Skeletal muscle tissue (tissue), 4 donors: ENCODE data around the gene GOLGA8R. TPM values are rescaled to one million over a fixed set of nuclear protein-coding genes. Genes with fewer than 3 reads are reported as not detected.
"Not testable (repeated sequence)": the region's sequence is repeated elsewhere in the genome, so short reads cannot be mapped to it uniquely, and the experiment has no call there.

Source experiments
- H3K27ac ChIP-seq: one replicate; pipeline ENCODE4 v1.7.0; 2013; ENCODE audit warnings: mild to moderate bottlenecking, low read depth, low read length, inconsistent platforms
- H3K27me3 ChIP-seq, 3 donors: one replicate each; pipeline ENCODE4 v1.7.0; 2013; ENCODE audit warnings: low read length in 3 of 3; ENCODE audit not compliant: control insufficient read depth in 3 of 3, insufficient read depth in 3 of 3
- H3K36me3 ChIP-seq, 3 donors: one replicate each; pipeline ENCODE4 v1.7.0; 2013; ENCODE audit warnings: low read length in 3 of 3; ENCODE audit not compliant: control insufficient read depth in 3 of 3, insufficient read depth in 3 of 3
- H3K4me1 ChIP-seq, 3 donors: one replicate each; pipeline ENCODE4 v1.7.0; 2013; ENCODE audit warnings: low read length in 3 of 3, mild to moderate bottlenecking in 3 of 3; ENCODE audit not compliant: control insufficient read depth in 3 of 3, insufficient read depth in 3 of 3
- H3K4me3 ChIP-seq, 3 donors: one replicate each; pipeline ENCODE4 v1.7.0; 2013; ENCODE audit warnings: low read length in 3 of 3
- H3K9ac ChIP-seq, 3 donors: one replicate each; pipeline ENCODE4 v1.7.0; 2013; ENCODE audit warnings: low read length in 3 of 3, mild to moderate bottlenecking in 3 of 3, moderate library complexity in 2 of 3, low read depth in 1 of 3
- H3K9me3 ChIP-seq, 3 donors: one replicate each; pipeline ENCODE4 v1.7.0; 2013; ENCODE audit warnings: low read length in 3 of 3; ENCODE audit not compliant: control insufficient read depth in 3 of 3
- total RNA-seq: library from RNA; depleted of rRNA; stranded (reverse); fragments of >200 nt; gene quantifications from one replicate; pipeline ENCODE4 v1.2.3, GENCODE V29; 2014
- donor health status: Osteomylitis.

GOLGA8R gene
- total RNA-seq, 1 donor from 2014 or later, result 3.1 TPM

DNA sequence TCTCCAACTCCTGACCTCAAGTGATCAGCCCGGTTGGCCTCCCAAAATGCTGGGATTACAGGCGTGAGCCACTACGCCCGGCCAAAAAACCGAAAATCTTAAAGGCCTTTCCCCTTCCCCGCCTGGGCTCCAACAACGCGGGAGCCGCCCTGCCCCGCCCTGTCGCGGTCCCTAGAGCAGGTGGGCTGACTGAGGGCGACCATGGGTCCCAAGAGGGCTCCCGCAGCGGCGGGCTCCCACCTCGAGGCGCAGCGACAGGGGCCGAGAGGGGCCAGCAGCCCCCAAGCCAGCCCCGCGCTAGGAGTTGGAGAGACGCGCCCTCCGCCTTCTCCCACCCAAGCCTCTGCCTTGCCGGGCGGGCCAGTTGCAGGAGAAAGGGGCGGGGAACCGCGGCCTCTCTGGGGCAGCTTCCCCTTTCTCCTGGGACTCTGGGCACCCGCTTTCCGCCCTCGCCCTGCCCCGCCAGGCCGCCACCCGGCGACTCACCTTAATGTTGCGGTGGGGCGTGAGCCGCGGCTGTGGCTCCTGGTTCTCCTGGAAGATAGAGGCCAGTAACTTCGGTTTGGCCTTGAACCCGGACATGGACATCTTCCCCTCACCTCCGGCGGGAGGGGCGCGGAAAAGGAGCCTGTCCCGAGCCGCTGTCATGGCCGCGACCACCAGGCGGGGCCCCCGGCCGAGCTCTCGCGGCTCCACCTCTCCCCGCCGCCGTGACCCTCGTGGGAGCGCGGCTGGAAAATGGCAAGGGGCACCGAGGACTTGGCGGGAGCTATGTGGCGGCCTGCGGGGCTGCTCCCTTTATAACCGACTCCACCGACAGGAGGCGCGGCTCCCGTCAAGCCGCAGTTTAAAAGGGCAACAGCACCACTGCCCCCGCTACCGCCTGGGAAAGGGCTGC is 21.0 kb downstream of the GOLGA8R start, which contains the start of gene CHRFAM7A:
CHRFAM7A (minus strand) TSS at position 775 of the 898 bp plus-strand sequence. CDS start 10,189 bp downstream, outside the sequence.
- not testable (repeated sequence) for H3K27ac ChIP-seq, H3K36me3 ChIP-seq, H3K4me3 ChIP-seq, H3K4me1 ChIP-seq, H3K9ac ChIP-seq, H3K27me3 ChIP-seq, H3K9me3 ChIP-seq

DNA sequence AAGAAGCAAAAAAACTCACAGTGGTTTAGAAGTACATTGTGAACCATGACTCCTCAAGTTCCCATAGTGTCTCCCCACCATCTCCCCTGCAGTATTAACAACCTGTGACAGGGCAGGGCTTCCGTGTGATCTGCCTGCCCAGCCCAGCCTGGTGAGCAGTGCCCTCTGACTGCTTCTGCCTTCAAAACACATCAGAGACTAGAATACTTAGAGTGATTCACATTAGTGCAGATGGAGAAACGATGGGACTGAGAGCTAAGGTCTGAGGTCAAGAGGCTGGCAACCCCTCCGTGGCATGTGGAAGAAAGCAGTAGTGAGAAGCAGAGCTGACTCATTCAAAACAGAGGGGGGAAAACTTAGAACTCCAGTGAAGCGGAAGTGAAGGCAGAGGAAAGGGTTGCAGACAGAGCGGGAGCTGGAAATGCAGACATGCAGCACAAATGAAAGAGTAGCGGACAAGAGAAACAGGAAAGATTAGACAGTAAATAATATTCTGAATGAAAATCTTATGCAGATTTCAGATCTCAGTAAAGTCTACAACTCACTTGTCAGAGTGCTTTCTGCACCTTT is 27.7 kb downstream of the GOLGA8R start:
- not testable (repeated sequence) for H3K4me1 ChIP-seq, H3K4me3 ChIP-seq, H3K27me3 ChIP-seq, H3K9ac ChIP-seq, H3K9me3 ChIP-seq, H3K36me3 ChIP-seq, H3K27ac ChIP-seq

DNA sequence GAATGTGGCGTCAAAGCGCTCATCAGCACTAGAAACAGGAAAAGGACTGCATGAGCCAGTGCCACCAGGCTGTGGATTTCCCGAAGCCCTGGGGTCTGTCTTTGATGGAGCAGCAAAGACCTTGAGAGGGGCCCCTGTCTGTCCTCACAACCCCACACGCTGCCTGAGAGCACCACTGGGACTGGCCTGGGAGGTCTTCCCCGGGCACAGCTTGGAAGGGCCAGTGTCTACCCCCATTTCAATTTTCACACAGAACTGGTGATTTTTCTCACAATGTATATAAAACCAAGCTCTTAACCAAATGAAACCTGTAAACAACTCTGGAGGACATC is 37.0 kb downstream of the GOLGA8R start:
- not testable (repeated sequence) for H3K9ac ChIP-seq, H3K36me3 ChIP-seq

DNA sequence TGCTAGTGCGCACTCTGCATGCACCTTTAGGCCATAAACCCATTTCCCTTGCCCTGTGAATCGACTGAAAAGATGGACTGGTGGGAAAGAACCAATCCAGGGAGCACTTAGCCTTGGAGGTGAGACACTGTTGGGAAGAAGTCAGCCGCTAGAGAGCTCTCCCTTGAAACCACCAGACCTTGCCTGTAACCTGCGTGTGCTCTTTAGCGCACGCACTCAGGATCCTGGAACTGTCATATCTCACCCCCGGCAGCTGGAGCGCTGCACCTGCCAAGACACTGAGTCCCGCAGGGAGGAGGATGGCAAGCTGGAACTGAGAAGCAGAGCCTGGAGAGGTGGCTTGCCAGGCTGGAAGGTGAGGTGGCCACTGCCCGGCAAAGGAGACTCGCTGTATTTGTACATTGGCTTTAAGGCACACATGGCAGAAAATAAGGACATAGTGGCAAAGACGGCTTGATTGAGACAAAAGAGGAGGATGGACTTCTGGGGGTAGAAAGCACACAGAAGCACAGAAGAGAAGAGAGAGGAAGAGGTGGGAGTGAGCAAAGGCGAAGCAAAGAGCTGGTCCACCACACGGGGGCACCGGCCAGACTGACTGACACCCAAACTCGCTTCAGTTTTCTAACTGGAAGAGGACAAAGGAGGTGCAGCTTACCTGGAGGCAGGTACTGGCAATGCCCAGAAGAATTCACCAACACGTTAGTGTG is 37.5 kb downstream of the GOLGA8R start:
- not testable (repeated sequence) for H3K27ac ChIP-seq, H3K36me3 ChIP-seq, H3K4me1 ChIP-seq, H3K27me3 ChIP-seq, H3K4me3 ChIP-seq, H3K9me3 ChIP-seq, H3K9ac ChIP-seq

More for the DNA sequence above, 37.0 kb downstream of the GOLGA8R start:
- not testable (repeated sequence) for H3K27me3 ChIP-seq, H3K9me3 ChIP-seq, H3K4me1 ChIP-seq, H3K27ac ChIP-seq, H3K4me3 ChIP-seq

DNA sequence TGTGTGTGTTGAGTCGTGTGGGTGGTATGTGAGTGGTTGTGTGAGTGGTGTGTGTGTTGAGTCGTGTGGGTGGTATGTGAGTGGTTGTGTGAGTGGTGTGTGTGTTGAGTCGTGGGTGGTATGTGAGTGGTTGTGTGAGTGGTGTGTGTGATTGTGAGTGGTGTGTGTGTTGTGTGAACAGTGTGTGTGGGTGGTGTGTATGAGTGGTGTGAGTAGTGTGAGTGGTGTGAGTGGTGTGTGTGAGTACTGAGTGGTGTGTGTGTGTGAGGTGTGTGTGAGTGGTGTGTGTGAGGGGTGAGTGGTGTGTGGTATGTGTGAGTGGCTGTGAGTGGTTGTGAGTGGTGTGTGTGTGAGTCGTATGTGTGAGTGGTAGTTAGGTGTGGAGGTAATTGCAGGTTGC is 38.2 kb downstream of the GOLGA8R start:
- not testable (repeated sequence) for H3K27me3 ChIP-seq, H3K4me1 ChIP-seq, H3K36me3 ChIP-seq, H3K4me3 ChIP-seq, H3K27ac ChIP-seq, H3K9ac ChIP-seq, H3K9me3 ChIP-seq

DNA sequence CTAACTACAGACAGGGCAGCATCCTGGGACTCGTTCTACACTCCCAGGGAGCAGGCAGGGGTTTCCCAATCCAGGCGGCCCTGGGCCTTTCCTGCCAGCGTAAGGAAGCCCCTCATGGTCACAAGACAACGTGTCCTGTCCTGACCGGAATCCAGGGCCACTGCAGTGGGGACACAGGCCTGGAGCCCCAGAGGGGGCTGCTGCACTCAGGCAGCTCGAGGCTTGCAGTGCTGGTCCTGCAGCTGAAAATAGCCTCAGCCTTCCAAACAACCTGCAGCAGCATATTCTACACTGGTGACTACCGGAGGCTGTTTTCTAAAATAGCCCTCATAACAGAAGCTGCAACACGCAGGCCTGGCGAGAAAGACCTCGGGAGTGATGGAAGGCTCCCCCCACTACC is 39.2 kb downstream of the GOLGA8R start:
- H3K36me3 ChIP-seq, H3K9ac ChIP-seq, H3K27me3 ChIP-seq, H3K9me3 ChIP-seq, H3K27ac ChIP-seq, H3K4me1 ChIP-seq, H3K4me3 ChIP-seq: not testable (repeated sequence)

DNA sequence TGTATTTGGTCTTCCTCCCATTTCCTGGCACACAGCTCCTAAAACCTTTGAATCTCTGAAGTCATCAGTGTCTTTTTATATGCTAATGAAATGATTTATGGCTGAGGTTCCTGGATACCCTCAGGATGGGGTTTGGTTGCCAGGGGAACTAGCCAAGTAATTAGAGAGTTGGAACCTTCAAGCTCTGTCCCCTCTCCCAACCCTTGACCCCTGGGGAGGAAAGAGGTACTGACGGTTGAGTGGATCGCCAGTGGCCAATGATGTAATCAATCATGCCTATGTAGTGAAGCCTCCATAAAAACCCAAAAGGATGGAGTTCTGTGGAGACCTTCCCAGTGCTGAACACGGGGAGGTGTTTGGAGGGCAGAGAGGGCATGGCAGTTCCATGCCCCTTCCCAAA is 45.8 kb downstream of the GOLGA8R start:
- not testable (repeated sequence) for H3K9me3 ChIP-seq, H3K27me3 ChIP-seq, H3K4me3 ChIP-seq, H3K27ac ChIP-seq, H3K9ac ChIP-seq, H3K4me1 ChIP-seq, H3K36me3 ChIP-seq

DNA sequence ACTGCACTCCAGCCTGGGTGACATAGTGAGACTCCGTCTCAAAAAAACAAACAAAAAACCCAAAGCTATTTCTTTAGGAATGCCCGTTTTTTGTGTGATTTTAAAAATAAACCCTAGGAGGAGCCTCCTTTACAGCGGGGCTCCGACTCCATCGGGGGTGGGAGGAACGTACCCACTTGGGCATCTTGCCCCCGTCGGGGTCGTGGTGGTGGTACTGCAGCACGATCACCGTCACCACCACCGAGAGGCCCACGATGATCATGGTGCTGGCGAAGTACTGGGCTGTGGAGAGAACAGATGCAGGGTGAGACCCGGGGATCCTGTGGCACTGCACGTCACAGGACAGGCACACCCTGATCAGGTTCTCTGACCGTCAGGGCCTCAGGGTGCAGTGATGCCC is 46.8 kb downstream of the GOLGA8R start:
- H3K36me3 ChIP-seq, H3K4me1 ChIP-seq, H3K27ac ChIP-seq, H3K9me3 ChIP-seq, H3K4me3 ChIP-seq, H3K9ac ChIP-seq, H3K27me3 ChIP-seq: not testable (repeated sequence)

DNA sequence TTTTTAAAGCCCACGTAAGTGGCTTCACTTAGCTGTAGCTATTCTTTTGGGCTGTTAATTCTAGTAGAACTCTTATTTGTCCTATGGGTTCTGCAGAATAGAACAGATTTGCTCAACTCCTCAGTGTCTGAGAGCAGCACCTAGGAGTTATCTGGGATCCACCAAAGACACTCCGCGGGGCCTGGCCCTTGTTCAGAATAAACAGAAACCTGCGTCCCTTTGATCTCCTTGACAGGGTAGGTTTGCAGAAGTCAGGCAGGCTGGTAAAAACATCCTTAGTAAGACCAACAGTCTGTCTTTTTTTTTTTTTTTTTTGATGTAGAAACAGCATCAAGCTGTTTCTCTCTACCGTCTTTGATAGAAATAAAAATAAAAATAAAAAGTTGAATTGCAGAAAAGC is 52.7 kb downstream of the GOLGA8R start:
- H3K9ac ChIP-seq, H3K9me3 ChIP-seq, H3K36me3 ChIP-seq, H3K27me3 ChIP-seq, H3K4me1 ChIP-seq, H3K4me3 ChIP-seq, H3K27ac ChIP-seq: not testable (repeated sequence)

DNA sequence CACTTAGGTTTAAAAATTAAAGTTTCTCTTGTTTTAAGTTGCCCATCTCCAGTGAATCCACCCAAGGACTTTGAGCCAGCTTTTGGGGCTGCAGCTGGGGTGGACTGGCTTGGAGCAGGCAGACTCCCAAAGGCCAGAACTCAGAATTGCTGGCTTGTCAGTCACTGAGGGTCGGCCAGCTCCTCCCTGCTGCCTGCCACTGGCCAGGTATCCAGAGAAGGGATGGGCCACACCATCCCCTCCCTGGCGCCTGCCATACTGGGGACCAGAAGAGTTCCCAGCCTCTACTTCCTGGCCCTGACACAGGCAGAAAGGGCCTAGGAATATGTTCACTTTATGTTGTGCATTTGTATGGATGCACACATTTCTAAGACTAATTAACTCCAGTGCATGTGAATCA is 53.1 kb downstream of the GOLGA8R start:
- not testable (repeated sequence) for H3K27me3 ChIP-seq, H3K4me1 ChIP-seq, H3K36me3 ChIP-seq, H3K9me3 ChIP-seq, H3K9ac ChIP-seq, H3K27ac ChIP-seq, H3K4me3 ChIP-seq
